ENCODE measurements around the gene COL15A1.

Gene COL15A1

DNA sequence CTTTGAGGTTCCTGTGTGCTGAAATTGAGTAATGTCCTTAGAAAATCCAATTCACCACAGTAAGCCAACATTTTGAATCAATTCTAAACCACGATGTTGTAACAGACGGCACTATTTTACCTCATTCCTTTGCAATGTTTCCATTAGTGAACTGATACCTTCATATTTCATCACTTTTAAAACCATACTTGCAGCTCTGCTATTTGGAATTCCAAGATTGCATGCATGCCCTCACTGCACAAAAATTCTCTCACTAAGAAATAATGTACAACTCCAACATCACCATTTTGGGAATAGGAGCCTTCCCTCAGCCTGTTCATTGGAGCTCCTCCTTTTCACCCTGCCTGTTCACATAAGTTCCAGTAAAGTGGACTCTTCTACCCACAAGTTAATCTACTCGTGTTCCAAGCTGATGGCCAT is 86.4 kb downstream of the COL15A1 start:
- TF ChIP-seq, protein P1, sequence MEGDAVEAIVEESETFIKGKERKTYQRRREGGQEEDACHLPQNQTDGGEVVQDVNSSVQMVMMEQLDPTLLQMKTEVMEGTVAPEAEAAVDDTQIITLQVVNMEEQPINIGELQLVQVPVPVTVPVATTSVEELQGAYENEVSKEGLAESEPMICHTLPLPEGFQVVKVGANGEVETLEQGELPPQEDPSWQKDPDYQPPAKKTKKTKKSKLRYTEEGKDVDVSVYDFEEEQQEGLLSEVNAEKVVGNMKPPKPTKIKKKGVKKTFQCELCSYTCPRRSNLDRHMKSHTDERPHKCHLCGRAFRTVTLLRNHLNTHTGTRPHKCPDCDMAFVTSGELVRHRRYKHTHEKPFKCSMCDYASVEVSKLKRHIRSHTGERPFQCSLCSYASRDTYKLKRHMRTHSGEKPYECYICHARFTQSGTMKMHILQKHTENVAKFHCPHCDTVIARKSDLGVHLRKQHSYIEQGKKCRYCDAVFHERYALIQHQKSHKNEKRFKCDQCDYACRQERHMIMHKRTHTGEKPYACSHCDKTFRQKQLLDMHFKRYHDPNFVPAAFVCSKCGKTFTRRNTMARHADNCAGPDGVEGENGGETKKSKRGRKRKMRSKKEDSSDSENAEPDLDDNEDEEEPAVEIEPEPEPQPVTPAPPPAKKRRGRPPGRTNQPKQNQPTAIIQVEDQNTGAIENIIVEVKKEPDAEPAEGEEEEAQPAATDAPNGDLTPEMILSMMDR (IDR thresholded peaks at IDR 0.05; ENCODE audit: low read depth, low read length): no peak
- DNase-seq (ENCODE audit: extremely low read depth, low read depth): peak; percentile 88

DNA sequence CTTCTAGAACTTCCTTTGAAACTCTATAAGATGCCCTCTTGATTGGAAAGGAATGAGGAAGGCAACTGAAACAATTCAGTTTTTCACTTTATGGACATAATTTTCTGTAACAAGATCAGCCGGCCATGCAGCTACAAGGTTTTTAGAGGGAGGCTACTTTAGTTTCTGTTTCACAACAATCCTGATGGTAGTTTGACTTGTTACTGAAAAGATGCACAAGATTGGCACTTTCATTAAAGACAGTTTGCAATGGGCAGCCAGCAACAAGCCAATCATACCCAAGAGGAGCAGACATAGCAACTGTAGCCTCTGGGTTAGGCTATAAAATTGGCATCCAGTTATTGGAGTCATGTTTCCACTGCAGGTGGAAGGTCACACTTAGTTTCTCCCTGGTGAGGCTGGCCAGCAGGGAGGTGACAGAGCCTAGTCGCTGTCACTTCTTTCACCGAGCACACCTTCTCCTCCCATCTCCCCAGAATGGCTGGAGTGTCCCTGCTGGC is 87.0 kb downstream of the COL15A1 start:
- DNase-seq (ENCODE audit: extremely low read depth, low read depth): no peak
- TF ChIP-seq, protein P1 (IDR thresholded peaks at IDR 0.05; ENCODE audit: low read depth, low read length): no peak

DNA sequence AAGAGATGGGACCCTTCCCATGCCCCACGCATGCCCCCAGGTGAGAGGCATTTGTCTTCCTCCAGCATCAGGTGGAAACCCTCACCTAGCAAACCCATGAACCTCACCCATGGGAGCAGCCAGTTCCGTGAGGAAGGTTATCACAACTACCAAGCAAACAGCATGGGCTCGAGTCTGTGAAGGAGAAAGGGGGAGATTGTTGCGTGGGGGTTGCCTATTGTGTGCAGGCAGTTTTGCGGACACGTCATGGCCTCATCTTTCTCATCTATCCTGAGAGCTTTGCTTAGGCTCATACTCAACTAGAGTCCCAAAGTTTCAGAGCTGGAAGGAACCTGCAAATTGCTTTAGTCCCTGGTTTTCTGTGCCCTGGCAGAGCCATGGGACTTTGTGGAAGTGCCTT is 87.6 kb downstream of the COL15A1 start:
- no peak for DNase-seq (ENCODE audit: extremely low read depth, low read depth)
- TF ChIP-seq, protein P1 (IDR thresholded peaks at IDR 0.05; ENCODE audit: low read depth, low read length): no peak

DNA sequence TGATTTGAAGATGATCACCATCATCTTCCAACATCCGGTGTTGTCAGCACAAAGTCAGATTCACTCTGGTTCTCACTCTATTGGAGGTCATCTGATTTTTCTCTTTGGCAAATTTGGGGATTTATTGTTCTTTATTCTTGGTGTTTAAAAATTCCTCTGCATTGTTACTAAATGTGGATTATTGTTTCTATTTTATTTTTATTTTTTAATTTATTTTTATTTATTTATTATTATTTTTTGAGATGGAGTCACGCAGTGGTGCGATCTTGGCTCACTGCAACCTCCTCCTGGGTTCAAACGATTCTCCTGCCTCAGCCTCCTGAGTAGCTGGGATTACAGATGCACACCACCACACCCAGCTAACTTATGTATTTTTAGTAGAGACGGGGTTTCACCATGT is 88.3 kb downstream of the COL15A1 start:
- no peak for DNase-seq (ENCODE audit: extremely low read depth, low read depth)
- TF ChIP-seq, protein P1 (IDR thresholded peaks at IDR 0.05; ENCODE audit: low read depth, low read length): no peak

DNA sequence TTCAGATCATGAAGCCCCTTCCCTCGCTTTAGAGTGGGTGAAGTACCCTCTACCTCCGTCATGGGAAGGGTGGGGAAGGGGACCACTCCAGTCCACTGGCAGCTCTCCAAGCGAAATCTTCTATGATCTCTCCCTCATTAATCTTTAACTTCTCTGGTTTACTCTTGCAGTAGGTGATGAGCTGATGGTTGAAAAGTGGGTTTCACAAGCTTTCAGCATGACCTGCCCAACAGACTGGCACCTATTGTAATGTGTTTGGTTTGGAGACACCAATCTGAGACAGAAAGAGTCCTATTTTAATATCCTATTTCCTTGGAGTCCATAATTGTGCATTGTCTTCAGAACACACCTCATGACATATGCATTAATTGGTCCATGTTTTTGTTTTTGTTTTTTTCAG is 90.4 kb downstream of the COL15A1 start:
- no peak for DNase-seq (ENCODE audit: extremely low read depth, low read depth)
- TF ChIP-seq, protein P1 (IDR thresholded peaks at IDR 0.05; ENCODE audit: low read depth, low read length): no peak

DNA sequence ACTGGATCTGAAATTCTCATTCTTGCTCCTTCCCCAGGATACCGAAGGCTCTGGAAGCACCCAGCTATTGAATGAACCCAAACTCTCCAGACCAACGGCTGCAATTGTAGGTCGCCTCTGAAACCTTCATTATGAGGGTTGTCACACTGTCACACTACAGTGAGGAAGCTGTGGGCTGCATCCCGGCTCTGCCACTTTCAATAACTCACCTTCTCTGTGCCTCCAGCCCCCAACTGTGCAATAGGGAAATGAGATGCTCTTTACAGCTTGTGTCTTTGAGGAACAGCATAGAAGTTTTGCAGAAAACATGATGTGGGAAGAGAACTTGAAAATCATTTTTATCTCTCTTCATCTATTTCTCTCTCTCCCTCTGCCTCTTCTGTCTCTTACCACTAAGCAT is 91.6 kb downstream of the COL15A1 start:
- DNase-seq (ENCODE audit: extremely low read depth, low read depth): no peak
- TF ChIP-seq, protein P1 (IDR thresholded peaks at IDR 0.05; ENCODE audit: low read depth, low read length): no peak

DNA sequence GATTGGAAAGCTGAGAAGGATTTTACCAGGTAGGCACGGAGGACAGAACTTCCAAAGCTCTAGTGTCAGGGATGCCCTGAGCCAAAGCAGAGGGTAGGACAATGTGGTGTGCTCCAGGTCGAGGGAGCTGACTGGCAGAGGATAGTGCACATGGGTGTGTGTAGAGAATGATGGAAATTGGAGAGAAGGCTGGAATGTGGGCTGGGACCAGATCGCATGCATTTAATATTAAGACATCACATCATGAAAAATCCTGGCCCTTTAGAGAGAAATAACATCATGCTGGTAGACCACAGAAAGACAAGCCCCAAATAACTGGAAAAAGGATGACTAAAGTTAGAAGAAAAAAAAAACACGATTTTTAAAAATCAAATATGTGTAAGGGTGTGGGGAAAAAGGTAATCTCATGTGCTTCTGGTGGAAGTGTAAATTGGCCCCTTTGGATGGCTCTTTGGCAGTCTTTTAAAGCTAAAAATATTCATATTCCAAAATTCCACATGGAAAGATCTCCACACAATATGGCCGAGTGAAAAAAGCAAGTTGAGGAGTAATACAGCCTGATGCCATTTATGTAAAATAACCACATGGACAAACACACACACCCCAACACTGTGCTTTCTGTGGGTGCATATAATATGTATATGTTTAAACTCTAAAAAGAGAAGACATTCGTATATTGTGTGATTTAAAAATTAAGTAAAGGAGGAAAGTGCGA is 94.2 kb downstream of the COL15A1 start:
- DNase-seq (ENCODE audit: extremely low read depth, low read depth): peak; percentile 32
- TF ChIP-seq, protein P1 (IDR thresholded peaks at IDR 0.05; ENCODE audit: low read depth, low read length): no peak
